HG03342 (cell line): ENCODE data around the gene RAMAC.
A peak's percentile ranks its signal among the peaks of the same experiment; 100 is the strongest.
"Not testable (repeated sequence)": the region's sequence is repeated elsewhere in the genome, so short reads cannot be mapped to it uniquely, and the experiment has no call there.

Experiments used
- ATAC-seq: cut with Tn5 transposase; IDR thresholded peaks from one replicate; pipeline ENCODE4 v1.9.1; 2021; ENCODE audit warnings: mild to moderate bottlenecking, moderate library complexity; ENCODE audit not compliant: unreplicated experiment

RAMAC gene

DNA sequence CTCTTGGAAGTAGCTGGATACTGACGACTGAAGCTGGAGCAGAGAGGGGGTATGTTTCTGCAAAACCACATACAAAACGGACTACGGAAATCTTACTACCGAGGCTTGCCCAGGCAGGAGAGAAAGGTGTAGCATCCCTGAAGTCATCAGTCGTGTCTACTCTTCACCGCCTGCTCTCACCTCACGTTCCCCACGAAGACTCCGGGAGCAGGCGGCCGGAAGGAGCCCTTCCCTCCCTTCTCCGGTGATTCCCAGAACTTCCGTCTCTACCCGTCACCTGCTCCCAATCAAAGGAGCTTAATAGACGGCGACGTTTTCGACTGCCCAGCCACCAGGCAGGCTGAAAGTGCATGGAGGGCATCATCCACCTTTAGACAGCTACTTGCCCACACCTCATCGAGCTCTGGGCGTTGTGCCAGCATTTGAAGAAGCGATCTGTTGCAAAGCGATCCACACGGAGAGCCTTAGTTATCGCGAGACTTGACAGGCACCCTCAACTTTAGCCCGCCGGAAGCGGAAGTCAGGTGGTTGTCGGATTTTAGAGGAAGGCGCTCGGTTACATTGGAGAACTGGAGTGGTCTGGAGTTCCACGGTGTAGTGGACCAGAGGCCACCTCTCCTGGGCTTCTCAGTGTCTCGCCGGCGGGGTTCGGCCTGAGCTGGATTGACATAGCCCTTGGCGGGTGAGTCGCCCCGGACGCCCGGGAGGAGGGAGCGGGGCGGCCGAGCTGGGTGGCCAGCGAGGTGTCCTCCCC, at the start of gene RAMAC:
TSS of gene RAMAC (plus strand) at position 523 of the 754 bp plus-strand sequence. CDS start 2,809 bp downstream, outside the sequence.
- peak; percentile 95 for ATAC-seq

DNA sequence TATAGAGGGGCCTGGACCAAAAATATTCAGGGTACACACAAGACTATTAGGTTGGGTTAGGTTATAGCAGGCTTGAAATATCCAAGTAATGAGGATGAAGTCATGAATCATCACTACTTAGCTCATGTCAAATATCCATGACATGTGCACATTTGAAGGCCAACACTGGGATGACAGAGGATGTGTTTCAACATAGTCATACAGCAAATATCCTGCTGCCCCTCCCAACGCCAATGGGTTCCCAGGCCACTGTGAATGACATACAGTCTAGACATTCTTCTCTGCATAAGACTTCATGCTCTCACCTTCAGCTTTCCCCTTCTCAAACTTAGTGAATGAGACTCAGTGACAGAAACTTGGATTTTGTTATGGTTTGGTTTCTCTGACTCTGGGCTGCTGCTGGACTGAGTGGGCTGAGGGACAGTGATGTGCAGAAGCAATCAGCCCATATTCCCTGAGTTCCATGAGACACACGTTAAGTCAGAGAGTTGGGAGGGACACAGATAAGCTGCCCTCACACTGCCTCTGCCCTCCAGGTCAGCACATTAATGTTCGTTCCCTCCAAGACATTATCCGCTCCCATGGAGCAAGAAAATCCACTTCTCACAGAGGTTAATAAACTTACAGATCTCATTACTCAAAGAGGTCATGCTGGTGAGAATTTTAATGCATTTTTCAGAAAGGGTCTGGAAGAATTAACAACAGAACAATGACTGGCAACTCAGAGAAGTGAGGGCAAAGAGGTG, 48.9 kb upstream of the RAMAC start:
- no peak for ATAC-seq

DNA sequence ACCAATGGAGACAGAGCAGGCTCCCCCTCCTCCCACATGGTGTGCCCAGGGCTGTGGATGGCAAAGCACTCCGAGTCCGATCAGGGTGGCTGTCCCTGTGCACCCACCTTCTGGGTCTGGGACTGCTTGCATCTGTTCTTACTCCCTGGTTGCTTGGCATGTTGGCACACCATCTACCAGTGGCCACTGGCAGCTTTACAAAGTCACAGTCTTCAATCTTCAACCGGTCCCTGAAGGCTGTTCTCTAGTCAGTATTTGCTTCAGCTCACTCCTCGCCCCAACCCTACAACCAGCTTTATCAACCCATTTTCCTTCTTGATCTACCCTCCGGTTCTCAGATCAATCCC, 48.3 kb upstream of the RAMAC start:
- no peak for ATAC-seq

DNA sequence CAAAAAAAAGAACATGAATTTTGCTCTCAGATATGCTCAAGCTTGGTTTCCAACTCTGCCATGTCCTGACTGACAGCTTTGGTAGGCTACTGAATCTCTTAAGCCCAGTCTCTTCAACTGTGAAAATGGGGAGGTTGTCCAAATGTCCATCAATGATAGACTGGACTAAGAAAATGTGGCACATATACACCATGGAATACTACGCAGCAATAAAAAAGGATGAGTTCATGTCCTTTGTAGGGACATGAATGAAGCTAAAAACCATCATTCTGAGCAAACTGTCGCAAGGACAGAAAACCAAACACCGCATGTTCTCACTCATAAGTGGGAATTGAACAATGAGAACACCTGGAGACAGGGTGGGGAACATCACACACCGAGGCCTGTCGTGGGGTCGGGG, 46.3 kb upstream of the RAMAC start:
- not testable (repeated sequence) for ATAC-seq

DNA sequence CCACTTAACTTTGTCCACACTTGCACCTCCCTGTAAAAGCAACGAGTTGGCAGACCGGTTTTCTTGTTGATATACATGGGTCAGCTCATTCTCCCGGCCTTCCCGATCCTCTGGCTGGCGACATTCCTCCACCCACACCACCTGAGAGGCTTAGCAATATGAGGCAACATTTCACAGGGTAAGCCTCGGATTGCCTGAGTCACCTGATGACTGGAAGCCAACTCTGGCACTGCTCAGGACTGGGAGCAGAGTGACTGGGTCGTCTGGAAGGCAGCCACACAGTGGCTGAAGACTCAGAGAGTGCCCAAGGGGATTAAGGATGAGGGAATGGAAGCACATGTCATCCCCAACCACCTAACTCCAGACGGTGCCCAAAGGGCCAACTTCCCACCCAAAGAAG, 43.3 kb upstream of the RAMAC start:
- no peak for ATAC-seq

DNA sequence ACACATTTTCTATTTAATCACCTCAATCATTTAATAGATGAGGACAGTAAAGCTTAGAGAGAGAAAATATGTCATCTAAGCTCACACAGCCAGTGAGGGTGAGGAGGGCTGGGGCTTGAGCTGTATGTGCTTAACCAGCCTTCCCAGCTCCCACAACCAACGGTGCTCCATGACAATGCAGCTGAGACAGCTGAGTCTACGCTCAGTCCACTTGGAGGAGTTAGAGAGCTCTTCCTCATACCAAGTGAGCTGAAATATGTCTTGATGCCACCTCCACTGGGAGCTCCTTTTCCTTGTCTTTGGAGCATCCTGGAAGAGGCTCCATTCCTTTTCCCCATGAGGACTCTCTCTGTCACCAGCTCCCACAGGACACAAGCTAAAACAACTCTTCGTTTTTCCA, 42.8 kb upstream of the RAMAC start:
- no peak for ATAC-seq

DNA sequence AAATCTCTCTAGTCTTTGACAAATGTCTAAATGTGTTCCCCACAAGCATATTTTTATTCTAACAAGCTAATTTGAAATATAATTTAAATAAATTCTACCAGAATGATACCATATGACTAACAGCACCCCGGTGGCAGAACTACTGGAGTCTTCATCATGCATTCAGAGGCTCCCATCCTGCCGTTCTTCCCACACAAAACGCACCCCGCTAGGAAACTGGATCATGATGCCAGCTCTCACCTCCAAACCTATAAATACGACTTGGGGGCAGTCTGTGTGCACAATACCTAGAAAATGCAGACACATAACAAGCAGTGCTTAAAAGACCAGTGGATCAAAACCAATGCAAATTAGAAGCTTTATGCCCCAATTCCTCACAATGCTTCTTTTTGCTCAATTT, 42.0 kb upstream of the RAMAC start:
- no peak for ATAC-seq

DNA sequence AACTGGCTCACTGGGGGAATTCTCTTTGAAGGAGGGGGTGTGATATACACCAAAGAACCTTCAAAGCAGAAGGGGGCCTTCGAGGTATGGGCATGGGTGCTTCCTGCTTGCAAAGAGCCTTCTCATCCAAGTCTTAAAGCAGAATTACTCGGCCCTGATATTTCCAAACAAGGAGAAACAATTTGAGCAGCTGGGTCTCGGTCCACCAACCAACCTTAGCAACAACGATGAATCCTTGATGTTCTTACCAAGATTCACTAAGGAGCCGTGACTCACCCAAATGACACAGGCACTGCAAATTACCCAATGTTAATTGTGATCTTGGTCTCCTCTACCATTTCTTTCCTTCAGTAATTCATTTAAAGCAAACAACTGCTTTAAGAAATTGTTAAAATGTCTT, 41.2 kb upstream of the RAMAC start:
- no peak for ATAC-seq

DNA sequence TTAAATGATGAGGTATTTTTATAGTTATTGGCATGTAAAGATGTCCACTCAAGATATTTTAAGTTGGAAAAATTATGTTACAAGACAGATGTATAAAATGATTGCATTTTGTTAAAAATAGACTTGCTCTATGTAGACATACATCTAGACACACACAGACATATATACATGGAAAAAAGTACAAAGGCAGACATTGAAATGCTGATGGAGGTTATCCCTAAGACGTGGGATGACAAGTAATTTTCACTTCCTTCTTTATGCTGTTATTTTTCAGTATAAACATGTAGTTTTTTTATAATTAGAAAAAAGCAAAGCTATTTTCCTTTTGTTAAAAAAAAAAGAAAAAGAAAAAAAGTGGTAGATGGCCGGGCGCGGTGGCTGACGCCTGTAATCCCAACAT, 40.7 kb upstream of the RAMAC start:
- no peak for ATAC-seq

DNA sequence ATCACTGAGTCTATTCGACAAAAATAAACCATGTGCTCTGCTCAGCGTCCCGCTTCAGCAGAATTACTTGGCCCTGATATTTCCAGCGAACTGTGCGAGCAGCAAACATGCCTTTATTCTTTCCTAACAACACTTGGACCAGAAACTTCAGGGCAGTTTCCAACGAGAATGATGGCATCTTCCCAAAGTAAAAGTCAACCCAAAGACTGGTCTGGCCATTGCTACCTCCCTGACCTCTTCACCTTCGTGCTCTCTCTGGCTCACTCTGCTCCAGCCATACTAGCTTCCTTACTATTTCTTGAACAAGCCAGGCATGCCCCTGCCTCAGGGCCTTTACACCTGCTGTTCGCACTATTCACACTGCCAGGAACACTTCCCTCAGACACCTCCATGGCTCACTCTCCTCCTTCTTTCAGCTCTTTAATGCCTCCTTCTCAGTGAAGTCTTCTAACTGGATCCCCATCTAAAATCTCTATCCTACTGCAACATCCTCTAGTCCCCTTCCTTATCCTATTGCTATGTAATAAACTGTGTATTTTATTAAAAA, 39.8 kb upstream of the RAMAC start:
- no peak for ATAC-seq

DNA sequence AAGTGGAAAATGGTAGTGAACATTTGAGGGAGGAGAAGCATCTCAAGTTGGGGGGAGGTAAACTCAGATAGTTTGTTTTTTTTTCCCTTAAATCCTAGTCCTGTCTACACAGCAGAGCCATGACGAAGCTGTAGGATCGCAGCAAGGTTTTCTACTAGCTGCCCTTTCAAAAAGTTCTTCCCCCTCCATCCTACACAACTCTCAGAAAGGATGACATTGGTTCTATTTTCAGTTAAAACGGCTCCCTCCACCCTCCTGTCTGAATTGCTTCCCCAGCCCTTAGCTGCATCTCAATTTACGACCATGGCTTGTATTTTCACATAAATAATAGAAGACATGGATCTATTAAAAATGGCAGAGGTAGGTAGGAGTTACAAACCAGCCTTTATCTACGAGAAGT, 35.7 kb upstream of the RAMAC start:
- ATAC-seq = no peak

DNA sequence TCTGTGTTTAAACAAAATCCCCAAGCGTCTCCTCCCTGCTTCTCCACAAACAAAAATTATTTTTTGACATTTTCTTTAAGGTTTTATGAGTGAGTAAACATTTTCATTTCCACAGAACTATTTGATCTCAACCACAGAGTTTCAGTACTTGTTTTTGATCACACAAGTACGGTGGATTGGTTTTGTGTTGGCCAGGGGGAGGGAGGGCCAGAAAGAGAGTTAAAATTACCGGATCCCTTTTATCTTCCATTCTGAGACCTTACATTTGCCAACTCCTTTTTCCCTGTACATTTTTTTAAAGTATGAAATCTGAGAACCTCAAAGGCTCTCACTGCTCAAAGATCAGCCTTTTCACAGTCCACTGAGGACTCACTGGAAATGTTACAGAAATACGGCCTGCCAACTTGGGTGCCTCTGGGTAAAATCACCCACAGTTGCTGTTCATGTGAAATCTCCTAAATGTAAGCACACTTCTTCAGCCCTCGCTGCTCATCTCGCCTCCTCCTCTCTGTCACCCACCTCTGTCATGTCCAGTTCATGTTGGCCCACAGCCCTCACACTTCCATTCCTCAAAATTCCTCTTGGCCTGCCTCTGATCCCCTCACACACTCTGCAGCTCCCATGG, 35.2 kb upstream of the RAMAC start:
- ATAC-seq = peak; percentile 58

DNA sequence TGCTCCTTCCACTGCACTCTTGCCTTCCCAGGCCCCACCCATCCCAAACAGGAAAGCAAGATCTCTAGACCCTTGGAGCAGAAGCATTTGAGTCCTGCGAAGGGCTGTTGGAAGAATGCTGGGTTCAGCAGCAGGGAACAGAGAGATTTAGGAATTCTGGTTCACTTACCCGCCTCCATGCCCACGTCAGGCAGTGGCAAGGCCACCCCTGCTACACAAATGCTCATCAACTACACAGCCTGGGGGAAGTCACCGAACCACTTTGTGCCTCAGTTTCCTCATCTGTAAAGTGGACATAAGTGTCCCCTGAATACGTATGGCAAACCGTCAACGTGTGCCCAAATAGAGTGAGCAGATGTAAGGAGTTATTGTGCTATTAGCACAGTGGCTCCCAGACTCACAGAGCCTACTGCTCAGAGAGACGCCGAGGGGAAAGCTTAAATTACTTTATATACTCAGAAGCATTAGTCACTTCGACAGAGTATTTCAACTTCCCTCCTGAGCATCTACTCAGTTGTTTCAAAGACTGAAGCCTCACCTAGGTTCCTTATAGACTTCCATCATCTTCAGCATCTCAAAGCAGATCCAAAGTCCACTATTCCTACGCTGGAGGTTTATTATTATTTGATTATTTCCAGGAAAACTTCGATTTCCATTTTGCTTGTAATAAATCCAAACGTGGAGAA, 34.4 kb upstream of the RAMAC start:
- no peak for ATAC-seq

DNA sequence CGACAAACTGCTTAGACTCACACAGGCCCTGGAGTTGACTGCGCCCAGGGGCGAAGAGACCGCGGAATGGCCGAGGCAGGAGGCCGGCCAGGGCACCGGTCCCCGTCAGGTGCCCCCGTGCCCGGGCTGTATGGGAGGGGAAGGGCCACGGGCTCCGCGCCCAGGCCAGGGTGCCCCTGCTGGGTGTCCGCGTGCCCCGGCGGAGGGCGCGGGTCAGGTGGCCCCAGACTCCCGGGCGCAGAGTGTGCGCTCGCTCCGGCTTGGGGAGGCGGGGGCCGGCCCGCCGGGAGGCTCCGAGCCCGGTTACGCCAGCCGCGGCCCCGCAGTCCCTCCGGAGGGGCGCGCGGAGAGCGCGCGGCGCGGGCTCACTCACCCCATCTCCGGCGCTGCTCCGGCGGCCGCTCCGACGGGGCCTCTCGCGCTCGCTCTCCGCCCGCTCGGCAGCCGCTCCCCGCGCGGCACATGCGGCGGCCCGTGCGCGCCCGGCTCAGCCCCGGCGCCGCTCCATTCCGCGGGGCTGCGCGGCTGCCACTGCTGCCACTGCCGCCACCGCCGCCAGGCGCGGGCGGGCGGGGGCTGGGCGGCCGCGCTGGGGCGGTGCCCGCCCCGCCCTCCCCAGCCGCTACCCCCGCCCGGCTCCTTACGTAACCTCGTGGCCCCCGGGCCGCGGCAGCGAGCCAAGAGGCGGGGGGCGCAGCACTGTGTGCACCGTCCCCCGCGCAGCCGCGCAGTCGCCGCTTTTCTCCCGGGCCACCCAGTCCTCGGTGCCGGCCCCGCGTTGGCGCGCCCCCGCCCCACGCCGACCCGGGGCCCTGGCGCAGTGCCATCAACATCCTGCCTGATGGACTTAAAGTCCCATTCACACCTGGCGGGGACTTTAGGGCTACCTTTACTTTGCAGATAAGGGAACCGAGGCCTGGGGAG, 33.6 kb upstream of the RAMAC start, which contains the start of gene HOMER2:
TSS of gene HOMER2 (minus strand) at position 563 of the 924 bp plus-strand sequence. CDS start at position 378, 185 bp downstream.
- ATAC-seq = no peak

DNA sequence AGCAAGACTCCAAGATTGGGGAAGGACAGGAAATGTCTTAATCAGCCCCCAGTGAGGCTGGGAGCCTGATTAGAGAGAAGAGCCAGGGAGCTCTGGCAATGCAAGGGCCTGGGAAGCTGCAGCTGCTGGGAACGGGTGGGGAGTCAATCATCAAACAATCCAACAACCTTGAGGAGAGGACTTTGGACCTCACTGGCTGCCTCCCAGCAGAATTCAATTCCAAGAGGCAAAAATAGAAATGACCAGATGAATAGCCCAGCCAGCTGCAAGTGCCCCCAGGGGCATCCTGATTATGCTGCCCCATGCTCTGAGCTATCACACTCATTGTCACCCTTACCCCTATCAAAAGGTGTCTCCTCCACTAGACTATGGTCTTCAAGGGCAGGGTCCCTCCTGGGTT, 27.4 kb upstream of the RAMAC start:
- no peak for ATAC-seq

DNA sequence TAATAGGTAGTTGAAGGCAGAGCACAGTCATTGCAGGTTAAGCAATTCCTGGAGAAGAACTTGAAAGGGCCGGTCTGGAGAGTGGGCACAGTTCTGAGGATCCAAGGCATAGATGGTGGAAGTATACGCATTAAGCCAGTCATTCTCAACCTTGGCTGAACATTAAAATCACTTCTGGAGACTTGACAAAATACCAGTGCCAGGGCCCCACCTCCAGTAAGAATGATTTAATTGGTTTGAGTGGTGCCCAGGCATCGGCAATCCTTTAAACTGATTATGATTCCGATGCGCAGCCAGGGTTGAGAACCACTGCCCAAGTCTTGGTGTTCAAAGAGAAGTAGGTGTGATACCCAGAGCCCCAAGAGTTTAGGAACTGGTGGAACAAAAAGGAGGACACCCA, 26.6 kb upstream of the RAMAC start:
- ATAC-seq = no peak

DNA sequence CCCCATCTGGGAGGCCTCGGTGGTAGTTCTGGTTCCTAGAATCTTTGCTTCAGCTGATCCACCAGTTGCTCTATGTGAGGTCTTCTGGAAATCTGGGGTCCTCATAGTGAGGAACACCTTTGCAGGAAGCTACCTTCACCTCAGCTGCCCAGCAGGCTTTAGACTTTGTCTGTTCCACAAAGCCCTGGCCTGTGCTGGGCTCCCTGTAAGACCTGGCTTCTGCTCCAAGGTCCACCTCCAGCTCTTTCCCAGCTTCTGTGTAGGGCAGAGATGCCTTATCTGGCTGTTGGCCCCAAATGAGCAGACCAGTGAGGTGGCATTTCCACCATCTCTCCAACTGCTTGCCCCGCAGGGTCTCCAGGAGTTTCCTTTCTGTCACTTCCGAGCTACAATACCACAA, 25.2 kb upstream of the RAMAC start:
- no peak for ATAC-seq

DNA sequence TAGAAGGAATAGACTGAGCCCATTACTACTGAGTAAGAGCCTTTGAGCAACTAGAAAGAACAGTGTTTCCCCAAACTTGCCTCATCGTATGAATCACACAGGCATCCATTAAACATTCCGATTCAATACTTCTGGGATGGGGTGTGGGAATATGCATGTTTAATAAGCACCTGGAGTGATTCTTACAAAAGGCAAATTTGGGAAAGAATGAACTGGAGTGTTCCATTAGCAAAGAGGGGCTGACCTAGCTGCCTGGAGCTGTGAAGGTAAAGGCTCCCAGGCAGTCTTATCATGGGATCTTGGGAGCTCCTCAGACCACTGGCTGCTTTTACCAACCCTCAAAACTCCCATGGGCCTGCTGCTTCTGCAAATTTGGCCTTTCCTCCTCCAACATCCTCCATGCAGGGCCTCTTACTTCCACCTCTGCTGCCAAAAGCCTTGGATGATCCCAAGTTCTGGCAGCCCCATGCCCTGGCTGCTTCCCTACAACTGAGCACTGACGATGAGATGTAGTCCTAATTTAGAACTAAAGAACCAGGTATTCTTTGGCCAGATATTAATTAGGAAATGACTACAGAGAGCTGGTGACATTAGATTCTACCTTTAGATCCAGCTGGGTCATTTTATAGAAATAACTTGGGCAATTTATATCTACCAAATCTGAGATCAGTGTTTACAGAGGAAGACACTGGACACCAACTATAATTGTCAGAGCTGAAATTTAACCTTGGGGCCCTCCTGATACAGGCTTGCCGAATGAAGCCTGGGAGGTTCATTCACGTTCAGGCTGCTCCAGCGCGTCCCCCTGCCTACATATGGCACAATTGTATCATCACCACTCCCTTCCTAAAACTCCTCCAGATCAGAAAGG, 22.3 kb upstream of the RAMAC start:
- no peak for ATAC-seq

DNA sequence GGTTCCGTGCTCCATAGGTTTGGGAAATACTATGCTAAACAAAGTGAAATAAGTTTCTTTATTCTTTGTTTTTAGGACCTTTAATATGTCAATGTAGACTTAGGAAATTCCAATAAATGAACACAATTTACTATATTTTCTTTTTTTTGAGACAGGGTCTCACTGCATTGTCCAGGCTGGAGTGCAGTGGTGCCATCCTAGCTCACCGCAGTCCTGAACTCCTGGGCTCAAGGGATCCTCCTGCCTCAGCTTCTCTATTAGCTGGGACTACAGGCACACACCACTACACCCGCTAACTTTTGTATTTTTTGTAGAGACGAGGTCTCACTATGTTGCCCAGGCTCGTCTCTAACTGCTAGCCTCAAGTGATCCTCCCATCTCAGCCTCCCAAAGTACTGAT, 21.1 kb upstream of the RAMAC start:
- ATAC-seq = no peak
